Kidney (tissue), 14 donors: Measurements from ENCODE around the gene VGLL2. TPM values are rescaled to one million over a fixed set of nuclear protein-coding genes. Genes with fewer than 3 reads are reported as not detected.

ENCODE experiments used
- DNase-seq, 5 donors: peaks; one replicate each; pipeline ENCODE4 v3.0.0-alpha.2; 2013 to 2020
- FAIRE-seq: peaks from 2 replicates; lab custom pipeline; 2012; peaks lifted over from hg19 to GRCh38; lab: Jason Lieb, UNC
- H3K27ac ChIP-seq, 2 donors: one replicate each; pipeline ENCODE4 v1.7.0; 2013; ENCODE audit warnings: low read depth in 2 of 2, low read length in 2 of 2, inconsistent platforms in 1 of 2
- H3K27me3 ChIP-seq: one replicate; pipeline ENCODE4 v1.7.1; 2013; ENCODE audit warnings: low read length, inconsistent platforms; ENCODE audit not compliant: control insufficient read depth, insufficient read depth
- H3K36me3 ChIP-seq, 3 donors: one replicate each; pipeline versions ENCODE4 v1.7.0 to v1.7.1; 2013; ENCODE audit warnings: low read length in 3 of 3, control low read depth in 1 of 3, inconsistent platforms in 1 of 3; ENCODE audit not compliant: insufficient read depth in 3 of 3, control insufficient read depth in 2 of 3
- H3K4me1 ChIP-seq, 3 donors: one replicate each; pipeline versions ENCODE4 v1.7.0 to v1.7.1; 2013; ENCODE audit warnings: low read length in 3 of 3, inconsistent platforms in 1 of 3, low read depth in 1 of 3; ENCODE audit not compliant: control insufficient read depth in 2 of 3, insufficient read depth in 2 of 3
- H3K4me3 ChIP-seq, 3 donors: one replicate each; pipeline versions ENCODE4 v1.7.0 to v1.8.1; 2013; ENCODE audit warnings: low read length in 3 of 3, control low read depth in 1 of 3, inconsistent platforms in 1 of 3
- H3K9ac ChIP-seq, 3 donors: one replicate each; pipeline versions ENCODE4 v1.7.0 to v1.7.1; 2013; ENCODE audit warnings: low read length in 3 of 3, control low read depth in 1 of 3, inconsistent platforms in 1 of 3
- H3K9me3 ChIP-seq, 3 donors: one replicate each; pipeline versions ENCODE4 v1.7.0 to v1.7.1; 2013; ENCODE audit warnings: low read length in 3 of 3, control low read depth in 1 of 3, inconsistent platforms in 1 of 3; ENCODE audit not compliant: control insufficient read depth in 2 of 3, insufficient read depth in 1 of 3
- intact Hi-C: fragments of 100-400 bp; cut with DNase I; formaldehyde crosslinking; loops from one replicate; pipeline ENCODE4 v1.11.1; 2022
- polyA plus RNA-seq: library from polyadenylated mRNA; stranded (reverse); fragments of 350-450 nt; fragmentation: Illumina TruSeq; extraction: RNeasy Lipid Tissue Mini Kit (QIAGEN cat#74804); gene quantifications from one replicate; pipeline ENCODE4 v1.2.3, GENCODE V29; 2014; ENCODE audit warnings: low read depth, low replicate concordance; ENCODE audit not compliant: insufficient read depth
- total RNA-seq: library from RNA; stranded (reverse); fragmentation: NEBNext Ultra II Directional; extraction: Animal tissue kit (Norgen Biotek cat#: 25700); gene quantifications from one replicate; pipeline ENCODE4 v1.2.1, GENCODE V29; 2021
- TF ChIP-seq, protein P1 (sequence below): IDR thresholded peaks from 3 replicates; pipeline ENCODE4 v1.5.1; 2012; ENCODE audit warnings: mild to moderate bottlenecking, moderate library complexity, borderline replicate concordance; ENCODE audit not compliant: insufficient read depth; ENCODE audit errors: extremely low read depth
- donor health status: control.
- donor health status: control.
- donor health status: control.
- donor health status: control.
- donor health status: control.
- donor health status: DM: yes; HTN: yes; CAD: no.
- donor health status: Normal renal cell carcinoma (clear cell type).

The VGLL2 gene
- total and polyA plus RNA-seq, 2 donors from 2014 or later, result not detected

GRCh38 chr6:117270055-117270842 lies 4.9 kb downstream of the VGLL2 start:
- FAIRE-seq (no peak), DNase-seq (peak; percentile 42 to 67 (median 60))

DNA sequence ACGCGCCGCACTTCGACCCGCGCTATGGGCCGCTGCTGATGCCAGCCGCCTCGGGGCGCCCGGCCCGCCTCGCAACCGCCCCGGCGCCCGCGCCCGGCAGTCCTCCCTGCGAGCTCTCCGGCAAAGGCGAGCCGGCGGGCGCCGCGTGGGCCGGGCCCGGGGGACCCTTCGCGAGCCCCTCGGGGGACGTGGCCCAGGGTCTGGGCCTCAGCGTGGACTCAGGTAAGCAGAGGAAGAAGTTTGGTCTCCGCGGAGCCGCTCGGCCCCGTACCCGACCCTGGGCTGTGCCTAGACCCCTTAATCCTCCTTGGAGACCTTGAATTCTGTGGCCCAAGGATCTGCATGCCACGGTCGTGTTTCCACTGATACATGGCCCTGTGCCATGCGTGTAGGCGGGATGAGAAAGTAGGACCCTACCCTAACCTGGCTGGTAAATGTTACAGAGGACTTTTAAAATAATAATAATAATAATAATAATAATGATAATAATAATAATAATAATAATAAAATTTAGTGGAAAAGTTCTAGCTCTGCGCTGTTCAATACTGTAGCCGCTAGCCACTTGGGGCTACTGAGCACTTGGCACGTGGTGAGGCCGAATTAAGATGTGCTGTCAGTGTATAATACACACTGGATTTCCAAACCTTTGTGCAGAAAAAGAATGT lies 5.6 kb downstream of the VGLL2 start:
- H3K27ac ChIP-seq, result no peak overlapping the region
- intact Hi-C loops, result no loop called here
- FAIRE-seq (no peak), DNase-seq (peak in 2 of 5 donors; percentile 14 to 42)
- H3K9ac ChIP-seq, result no peak overlapping the region
- no peak overlapping the region for H3K4me3 ChIP-seq
- no peaks in the 10 kb centered on the region for H3K36me3 ChIP-seq
- peaks cover 0 to 6% (median 5%) of the 10 kb centered on the region in 3 donors for H3K4me1 ChIP-seq
- no peaks in the 10 kb centered on the region for H3K9me3 ChIP-seq
- TF ChIP-seq, protein P1, sequence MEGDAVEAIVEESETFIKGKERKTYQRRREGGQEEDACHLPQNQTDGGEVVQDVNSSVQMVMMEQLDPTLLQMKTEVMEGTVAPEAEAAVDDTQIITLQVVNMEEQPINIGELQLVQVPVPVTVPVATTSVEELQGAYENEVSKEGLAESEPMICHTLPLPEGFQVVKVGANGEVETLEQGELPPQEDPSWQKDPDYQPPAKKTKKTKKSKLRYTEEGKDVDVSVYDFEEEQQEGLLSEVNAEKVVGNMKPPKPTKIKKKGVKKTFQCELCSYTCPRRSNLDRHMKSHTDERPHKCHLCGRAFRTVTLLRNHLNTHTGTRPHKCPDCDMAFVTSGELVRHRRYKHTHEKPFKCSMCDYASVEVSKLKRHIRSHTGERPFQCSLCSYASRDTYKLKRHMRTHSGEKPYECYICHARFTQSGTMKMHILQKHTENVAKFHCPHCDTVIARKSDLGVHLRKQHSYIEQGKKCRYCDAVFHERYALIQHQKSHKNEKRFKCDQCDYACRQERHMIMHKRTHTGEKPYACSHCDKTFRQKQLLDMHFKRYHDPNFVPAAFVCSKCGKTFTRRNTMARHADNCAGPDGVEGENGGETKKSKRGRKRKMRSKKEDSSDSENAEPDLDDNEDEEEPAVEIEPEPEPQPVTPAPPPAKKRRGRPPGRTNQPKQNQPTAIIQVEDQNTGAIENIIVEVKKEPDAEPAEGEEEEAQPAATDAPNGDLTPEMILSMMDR, result no peak
- H3K27me3 ChIP-seq, result peaks cover 71% of the 10 kb centered on the region

More at GRCh38 chr6:117270055-117270842, 4.9 kb downstream of the VGLL2 start:
- Histone ChIP-seq H3K27me3 (peaks cover 71% of the 10 kb centered on the region), H3K4me3 (no peak overlapping the region), H3K9ac (no peak overlapping the region), H3K9me3 (no peaks in the 10 kb centered on the region), H3K4me1 (peaks cover 0 to 8% (median 7%) of the 10 kb centered on the region in 3 donors), H3K27ac (no peak overlapping the region), H3K36me3 (no peaks in the 10 kb centered on the region)
- TF ChIP-seq, protein P1, result no peak
- intact Hi-C loops, result no loop called here

DNA sequence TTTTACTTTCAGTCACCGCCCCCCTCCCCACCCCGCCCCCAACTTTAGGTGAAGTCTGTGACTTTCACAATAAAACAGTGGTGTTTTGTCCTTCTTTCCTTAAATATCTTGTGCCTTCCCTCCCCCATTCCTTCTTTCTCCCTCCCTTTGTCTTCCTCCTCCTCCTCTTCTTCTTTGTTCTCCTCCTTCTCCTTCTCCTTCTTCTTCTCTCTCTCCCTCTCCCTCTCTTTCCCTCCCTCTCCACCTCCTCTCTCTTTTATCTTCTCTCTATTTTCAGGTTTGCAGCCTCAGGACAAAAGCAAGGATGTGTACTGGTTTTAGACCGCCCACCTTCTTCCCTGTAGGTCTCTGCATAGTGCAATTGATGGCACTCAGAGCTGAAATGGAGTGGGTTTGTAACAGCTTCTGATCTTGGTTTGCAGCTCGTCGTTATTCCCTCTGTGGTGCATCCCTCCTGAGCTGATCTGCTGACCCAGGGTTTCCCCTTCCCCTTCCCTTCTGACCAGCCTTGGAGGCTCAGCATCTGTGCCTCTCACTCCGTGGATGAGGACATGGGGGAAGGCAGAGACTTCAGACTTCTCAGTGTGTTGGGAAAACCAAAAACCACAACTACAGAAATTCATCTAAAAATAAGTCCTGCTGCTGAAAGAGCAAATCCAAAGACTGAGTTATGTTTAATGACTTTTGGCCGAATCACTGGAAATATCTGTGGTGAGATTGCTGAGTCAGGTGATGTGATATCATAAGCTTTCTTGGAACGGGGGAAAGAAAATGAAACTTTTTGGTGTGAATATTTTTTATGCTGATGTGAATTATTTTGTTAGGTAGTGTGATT lies 6.9 kb downstream of the VGLL2 start:
- peaks cover 58% of the 10 kb centered on the region for H3K27me3 ChIP-seq

More for the DNA sequence above, 6.9 kb downstream of the VGLL2 start:
- FAIRE-seq (no peak), DNase-seq (no peak)
- H3K27ac ChIP-seq, result no peak overlapping the region
- no peaks in the 10 kb centered on the region for H3K9me3 ChIP-seq
- intact Hi-C loops, result no loop called here
- TF ChIP-seq, protein P1, result no peak
- H3K36me3 ChIP-seq, result no peaks in the 10 kb centered on the region
- no peak overlapping the region for H3K4me3 ChIP-seq
- H3K9ac ChIP-seq, result no peak overlapping the region
- H3K4me1 ChIP-seq, result peaks cover 0 to 4% (median 0%) of the 10 kb centered on the region in 3 donors
